Right lobe of liver (tissue), 6 donors: ENCODE data around the gene TEX13D. TPM values are rescaled to one million over a fixed set of nuclear protein-coding genes. Genes with fewer than 3 reads are reported as not detected.

ENCODE experiments used
- ATAC-seq, 4 donors: fragments of 200-7000 bp; cut with Tn5 transposase; one replicate each; pipeline ENCODE4 v1.9.1; 2020; ENCODE audit warnings: mild to moderate bottlenecking in 4 of 4, moderate library complexity in 4 of 4
- DNase-seq, 3 donors: peaks; one replicate each; pipeline ENCODE4 v3.0.0-alpha.2; 2020
- H3K27ac ChIP-seq, 3 donors: fragments of 200-600 bp; one replicate each; pipeline ENCODE4 v1.8.0; 2022
- H3K27me3 ChIP-seq, 2 donors: fragments of 200-600 bp; one replicate each; pipeline ENCODE4 v1.8.0; 2022
- H3K36me3 ChIP-seq, 4 donors: fragments of 200-600 bp; sonication (generic) in 1 of 4; one replicate each; pipeline versions ENCODE4 v1.5.1 to v1.8.0; 2017 to 2022; ENCODE audit warnings: control low read depth in 1 of 4
- H3K4me1 ChIP-seq, 4 donors: fragments of 200-600 bp; sonication (generic) in 1 of 4; one replicate each; pipeline versions ENCODE4 v1.5.1 to v1.8.0; 2017 to 2022; ENCODE audit warnings: control low read depth in 1 of 4
- H3K4me3 ChIP-seq, 3 donors: fragments of 200-600 bp; one replicate each; pipeline ENCODE4 v1.8.0; 2022
- H3K9me3 ChIP-seq, 4 donors: fragments of 200-600 bp; sonication (generic) in 1 of 4; one replicate each; pipeline versions ENCODE4 v1.5.1 to v1.8.0; 2017 to 2022; ENCODE audit warnings: control low read depth in 1 of 4
- CTCF ChIP-seq, 4 donors: fragments of 200-600 bp in 3 of 4; fragments of 450-650 bp in 1 of 4; IDR thresholded peaks; one replicate each; pipeline versions ENCODE4 v1.5.1 to v1.8.0; 2016 to 2022; ENCODE audit warnings: antibody characterized with exemption in 4 of 4, mild to moderate bottlenecking in 2 of 4
- POLR2A ChIP-seq: fragments of 450-650 bp; IDR thresholded peaks from one replicate; pipeline ENCODE4 v1.6.1; 2017; ENCODE audit warnings: antibody characterized with exemption, mild to moderate bottlenecking
- WGBS: methylation state at CpG from one replicate; pipeline ENCODE4 v1.1.6; 2018; ENCODE audit warnings: low coverage, low lambda C conversion rate; ENCODE audit not compliant: insufficient coverage; ENCODE audit errors: missing lambda C conversion rate; 5-methylcytosine and 5-hydroxymethylcytosine counted together
- intact Hi-C, 2 donors: fragments of 100-400 bp; cut with DNase I; formaldehyde crosslinking; loops; one replicate each; pipeline versions ENCODE4 v1.11.2 to v1.14.1; 2022
- small RNA-seq, 2 experiments: library from RNA; depleted of rRNA; stranded (forward); fragments of <200 nt; gene quantifications; one replicate each; pipeline ENCODE3, GENCODE V24; 2016
- total RNA-seq, 6 experiments: library from RNA; depleted of rRNA in 2 of 6; stranded (reverse); fragments of >200 nt in 2 of 6; fragmentation: NEBNext Ultra II Directional in 3 of 6; extraction: Animal tissue kit (Norgen Biotek cat#: 25700) in 3 of 6; gene quantifications; one replicate each; pipeline versions ENCODE4 v1.1.0 to v1.2.4, GENCODE V29; 2016 to 2023
- donor health status: DM: no; HTN: yes; CAD: no.
- donor health status: DM: no; HTN: no; CAD: no.
- donor health status: DM: no; HTN: no; CAD: no.
- donor health status: DM: no; HTN: yes; CAD: no.
- donor health status: DM: no; HTN: yes; CAD: no.

TEX13D gene
- total RNA-seq, 6 experiments from 2014 or later, result not detected

GRCh38 chrX:124378643-124379042 lies 46.2 kb downstream of the TEX13D start:
- Histone ChIP-seq H3K27ac (no peak overlapping the region), H3K4me3 (no peak overlapping the region), H3K4me1 (no peaks in the 10 kb centered on the region), H3K36me3 (no peaks in the 10 kb centered on the region), H3K27me3 (no peaks in the 10 kb centered on the region), H3K9me3 (no peaks in the 10 kb centered on the region)
- ATAC-seq, result no peak
- TF ChIP-seq POLR2A, result no peak
- TF ChIP-seq CTCF (IDR thresholded peaks at IDR 0.05), result no peak
- WGBS, result 45% methylated on average over 4 of the region's 4 CpGs
- DNase-seq, result no peak
- intact Hi-C loops, result no loop called here

- H3K36me3 ChIP-seq, result peaks cover 0 to 4% (median 0%) of the 10 kb centered on the region in 4 donors
- no peak overlapping the region for H3K4me3 ChIP-seq
- TF ChIP-seq CTCF (IDR thresholded peaks at IDR 0.05) (no peak), POLR2A (no peak)
- H3K4me1 ChIP-seq, result no peaks in the 10 kb centered on the region
- intact Hi-C loops, result no loop called here
- ATAC-seq, result no peak
- 46% methylated on average over 3 of the region's 4 CpGs for WGBS
- H3K27ac ChIP-seq, result no peak overlapping the region
- no peak for DNase-seq
- no peaks in the 10 kb centered on the region for H3K9me3 ChIP-seq
- no peaks in the 10 kb centered on the region for H3K27me3 ChIP-seq
Observed at GRCh38 chrX:124383354-124383753, 50.9 kb downstream of the TEX13D start.

GRCh38 chrX:124386401-124386800 lies 53.9 kb downstream of the TEX13D start:
- Histone ChIP-seq H3K9me3 (no peaks in the 10 kb centered on the region), H3K27ac (no peak overlapping the region), H3K4me1 (no peaks in the 10 kb centered on the region), H3K4me3 (no peak overlapping the region), H3K27me3 (no peaks in the 10 kb centered on the region), H3K36me3 (peaks cover 0 to 4% (median 0%) of the 10 kb centered on the region in 4 donors)
- no peak for TF ChIP-seq POLR2A
- no peak for TF ChIP-seq CTCF (IDR thresholded peaks at IDR 0.05)
- WGBS, result 44% methylated on average over 4 of the region's 6 CpGs
- DNase-seq (no peak), ATAC-seq (no peak)
- intact Hi-C loops, result no loop called here

Small RNA genes within 50 kb of the gene (small RNA-seq; reads per million reads assigned to genes)
- gene AL022718.1, result 0 reads per million in 2 experiments

Other genes with a start within 250 kb of the TEX13D start
- under 1 TPM in 4 of 6 experiments, not detected in 2; 0.37 to 0.62 (median 0.51) TPM for gene SH2D1A, start 13.9 kb downstream of the TEX13D start, total RNA-seq